DMS53 (cell line): Measurements from ENCODE around the gene OVCH2.
"Not testable (repeated sequence)": the region's sequence is repeated elsewhere in the genome, so short reads cannot be mapped to it uniquely, and the experiment has no call there.

Experiments
- DNase-seq: peaks from one replicate; lab custom pipeline; 2025; lab: John Stamatoyannopoulos, UW

Gene OVCH2, protein sequence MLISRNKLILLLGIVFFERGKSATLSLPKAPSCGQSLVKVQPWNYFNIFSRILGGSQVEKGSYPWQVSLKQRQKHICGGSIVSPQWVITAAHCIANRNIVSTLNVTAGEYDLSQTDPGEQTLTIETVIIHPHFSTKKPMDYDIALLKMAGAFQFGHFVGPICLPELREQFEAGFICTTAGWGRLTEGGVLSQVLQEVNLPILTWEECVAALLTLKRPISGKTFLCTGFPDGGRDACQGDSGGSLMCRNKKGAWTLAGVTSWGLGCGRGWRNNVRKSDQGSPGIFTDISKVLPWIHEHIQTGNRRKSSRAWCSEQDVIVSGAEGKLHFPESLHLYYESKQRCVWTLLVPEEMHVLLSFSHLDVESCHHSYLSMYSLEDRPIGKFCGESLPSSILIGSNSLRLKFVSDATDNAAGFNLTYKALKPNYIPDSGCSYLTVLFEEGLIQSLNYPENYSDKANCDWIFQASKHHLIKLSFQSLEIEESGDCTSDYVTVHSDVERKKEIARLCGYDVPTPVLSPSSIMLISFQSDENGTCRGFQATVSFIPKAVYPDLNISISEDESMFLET

DNA sequence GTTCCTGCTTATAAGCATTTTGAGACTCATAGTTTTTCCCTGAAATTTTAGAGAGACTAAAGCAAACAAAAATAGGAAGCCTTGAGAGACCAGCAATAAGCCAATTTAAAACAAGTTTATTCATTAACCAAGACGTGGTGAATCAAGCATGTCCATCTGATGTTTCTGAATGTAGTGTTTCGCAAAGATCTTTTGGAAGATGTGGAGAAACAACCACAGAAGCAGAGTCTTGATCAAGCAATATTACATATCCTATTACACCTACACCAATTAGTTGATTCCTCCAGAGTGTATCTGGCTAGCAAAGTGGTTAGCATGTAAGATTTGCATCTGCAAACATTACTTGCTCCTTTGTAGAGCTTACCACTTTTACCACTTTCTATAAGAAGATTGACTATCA, at the start of gene OVCH2:
TSS of gene OVCH2 (minus strand) at position 101 of the 400 bp plus-strand sequence. CDS start at position 18, 83 bp downstream.
- no peak for DNase-seq

DNA sequence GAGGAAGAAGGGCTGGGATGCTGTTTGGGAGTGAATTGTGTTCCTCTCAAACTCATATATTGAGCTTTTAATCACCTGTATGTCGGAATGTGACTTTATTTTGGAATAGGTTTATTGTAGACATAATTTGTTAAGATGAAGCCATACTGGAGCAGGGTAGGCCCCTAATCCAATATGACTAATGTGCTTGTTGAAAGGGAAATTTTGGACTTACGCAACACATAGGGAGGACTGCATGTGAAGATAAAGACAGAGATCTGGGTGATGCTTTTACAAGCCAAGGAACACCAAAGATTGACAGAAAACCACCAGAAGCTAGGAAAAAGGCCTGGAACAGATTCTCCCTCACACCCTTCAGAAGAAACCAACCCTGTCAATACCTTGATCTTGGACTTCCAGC, 43.2 kb upstream of the OVCH2 start:
- no peak for DNase-seq

DNA sequence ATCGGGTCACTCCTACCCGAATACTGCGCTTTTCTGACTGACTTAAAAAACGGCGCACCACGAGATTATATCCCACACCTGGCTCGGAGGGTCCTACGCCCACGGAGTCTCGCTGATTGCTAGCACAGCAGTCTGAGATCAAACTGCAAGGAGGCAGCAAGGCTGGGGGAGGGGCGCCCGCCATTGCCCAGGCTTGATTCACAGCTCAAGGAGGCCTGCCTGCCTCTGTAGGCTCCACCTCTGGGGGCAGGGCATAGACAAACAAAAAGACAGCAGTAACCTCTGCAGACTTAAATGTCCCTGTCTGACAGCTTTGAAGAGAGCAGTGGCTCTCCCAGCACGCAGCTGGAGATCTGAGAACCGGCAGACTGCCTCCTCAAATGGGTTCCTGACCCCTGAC, 28.5 kb upstream of the OVCH2 start:
- not testable (repeated sequence) for DNase-seq

DNA sequence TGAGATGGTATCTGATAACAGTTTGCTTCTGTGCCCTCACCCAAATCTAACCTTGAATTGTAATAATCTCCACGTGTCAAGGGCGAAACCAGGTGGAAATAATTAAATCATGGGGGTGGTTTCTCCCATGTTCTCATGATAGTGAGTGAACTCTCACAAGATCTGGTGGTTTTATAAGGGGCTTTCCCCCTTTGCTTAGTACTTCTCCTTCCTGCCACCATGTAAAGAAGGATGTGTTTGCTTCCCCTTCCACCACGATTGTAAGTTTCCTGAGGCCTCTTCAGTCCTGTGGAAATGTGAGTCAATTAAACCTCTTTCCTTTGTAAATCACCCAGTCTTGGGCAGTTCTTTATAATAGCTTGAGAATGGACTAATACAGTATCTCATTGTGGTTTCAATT, 8.5 kb upstream of the OVCH2 start:
- no peak for DNase-seq

GRCh38 chr11:7703740-7704139, 2.5 kb downstream of the OVCH2 start:
- no peak for DNase-seq

- no peak for DNase-seq
Observed at GRCh38 chr11:7696424-7696823, 9.9 kb downstream of the OVCH2 start.

DNA sequence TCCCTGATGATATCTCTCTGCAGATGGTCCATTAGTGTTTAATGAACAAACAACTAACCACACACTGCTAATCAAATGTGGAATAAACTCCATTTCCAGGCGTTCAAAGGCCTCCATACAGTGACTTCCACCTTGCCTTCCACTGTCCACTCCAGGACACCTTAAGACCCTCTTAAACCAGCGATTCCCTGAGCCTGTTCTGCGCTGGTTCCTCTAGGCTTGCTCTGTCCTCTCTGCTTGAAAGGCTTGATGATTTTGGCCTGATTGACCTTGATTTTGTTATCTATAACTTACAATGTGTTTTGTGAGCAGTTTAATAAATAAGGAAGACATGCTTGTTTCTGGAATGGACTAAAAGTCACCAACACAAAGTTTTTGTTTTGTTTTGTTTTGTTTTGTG, 12.0 kb downstream of the OVCH2 start:
- DNase-seq = no peak

- no peak for DNase-seq
Observed at GRCh38 chr11:7692426-7692825, 13.9 kb downstream of the OVCH2 start.

DNA sequence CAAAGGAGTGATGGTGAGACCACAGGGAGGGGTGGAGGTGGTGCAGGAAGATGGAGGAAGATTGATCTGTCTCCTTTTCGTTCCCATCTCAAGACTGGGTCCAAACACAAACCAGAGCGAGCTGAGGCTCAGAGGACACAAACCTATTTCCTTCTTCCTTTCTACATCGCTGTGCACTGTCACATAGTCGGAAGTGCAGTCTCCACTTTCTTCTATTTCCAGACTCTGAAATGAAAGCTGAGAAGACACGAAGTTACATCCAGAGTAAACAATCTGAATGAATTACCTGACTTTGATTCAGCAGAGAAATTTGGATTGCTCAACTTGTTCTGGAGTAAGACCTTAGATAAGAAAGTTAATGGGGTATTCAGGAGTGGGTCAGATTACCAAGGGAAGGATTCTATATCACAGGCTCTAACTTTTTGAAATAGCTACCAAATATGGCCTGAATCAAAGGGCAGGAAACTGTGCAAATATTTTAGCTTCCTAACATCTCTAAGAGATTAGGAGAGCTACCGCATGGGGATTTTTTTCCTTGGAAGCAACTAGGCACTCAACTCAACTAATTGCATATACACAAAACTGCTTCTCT, 14.4 kb downstream of the OVCH2 start:
- no peak for DNase-seq

DNA sequence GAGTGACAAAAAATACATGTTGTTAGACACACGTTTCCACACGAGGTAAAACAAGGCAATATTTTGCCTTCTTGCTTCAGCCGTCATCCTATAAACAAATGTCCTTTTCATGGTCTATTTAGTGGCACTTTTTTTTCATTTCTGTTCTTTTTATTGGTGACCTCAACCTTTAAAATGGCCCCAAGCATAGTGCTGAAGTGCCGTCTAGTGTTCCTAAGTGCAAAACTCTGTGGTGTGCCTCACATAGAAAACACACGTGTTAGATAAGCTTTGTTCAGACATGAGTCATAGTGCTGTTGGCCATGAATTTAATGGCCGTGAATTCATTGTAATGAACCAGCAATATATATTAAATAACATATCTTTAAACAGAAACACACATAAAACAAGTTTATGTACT, 15.6 kb downstream of the OVCH2 start:
- DNase-seq = peak; percentile 49

- peak; percentile 11 for DNase-seq
Observed at GRCh38 chr11:7689239-7689638, 17.0 kb downstream of the OVCH2 start.

DNA sequence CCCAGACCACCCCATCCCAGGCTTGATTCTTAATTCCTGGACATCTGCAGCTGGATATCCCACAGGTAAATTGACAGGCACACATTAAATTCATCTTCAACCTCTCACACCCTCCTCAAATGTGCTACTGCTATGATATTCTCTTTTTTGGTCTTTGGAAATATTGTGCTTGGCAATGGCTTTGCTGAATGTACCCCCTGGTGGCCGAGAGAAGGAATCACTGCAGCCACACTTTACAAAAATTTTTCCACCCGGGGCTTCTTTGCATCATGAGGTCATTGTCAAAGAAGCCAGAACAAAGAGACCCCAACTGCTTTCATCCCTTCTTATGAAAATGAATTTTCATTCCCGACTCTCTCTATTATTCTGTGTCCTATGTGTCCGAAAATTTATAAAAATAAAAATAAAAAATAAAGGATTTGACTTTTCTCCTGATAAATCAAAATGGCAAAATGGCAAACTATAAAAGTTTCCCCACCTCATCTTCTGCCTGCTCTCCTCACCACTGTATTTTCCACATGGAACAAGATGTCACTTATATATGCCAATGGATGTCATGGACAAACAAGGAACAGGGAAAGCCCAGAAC, 17.9 kb downstream of the OVCH2 start:
- DNase-seq = peak; percentile 67

- no peak for DNase-seq
Observed at GRCh38 chr11:7687386-7687785, 18.9 kb downstream of the OVCH2 start.

- DNase-seq = no peak
Observed at GRCh38 chr11:7686761-7687160, 19.5 kb downstream of the OVCH2 start.

DNA sequence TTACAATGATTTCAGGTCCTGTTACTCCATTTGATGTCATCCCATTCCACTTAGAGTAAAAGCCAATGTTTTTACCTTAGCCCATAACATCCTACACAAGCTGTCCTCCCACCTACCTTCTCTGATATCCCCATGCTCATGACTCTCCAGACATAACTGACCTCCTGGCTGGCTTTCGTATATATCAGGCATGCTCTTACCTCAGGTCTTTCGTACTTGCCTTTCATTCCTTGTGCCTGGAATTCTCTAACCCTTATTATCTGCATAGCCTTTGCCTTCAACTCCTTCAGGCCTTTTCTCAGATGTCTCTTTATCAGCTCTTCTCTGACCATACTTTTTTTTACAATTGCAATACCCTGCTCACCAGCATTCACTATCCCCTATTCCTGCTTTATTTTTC, 22.7 kb downstream of the OVCH2 start:
- DNase-seq = no peak

- DNase-seq = no peak
Observed at GRCh38 chr11:7677796-7678201, 28.5 kb downstream of the OVCH2 start.

DNA sequence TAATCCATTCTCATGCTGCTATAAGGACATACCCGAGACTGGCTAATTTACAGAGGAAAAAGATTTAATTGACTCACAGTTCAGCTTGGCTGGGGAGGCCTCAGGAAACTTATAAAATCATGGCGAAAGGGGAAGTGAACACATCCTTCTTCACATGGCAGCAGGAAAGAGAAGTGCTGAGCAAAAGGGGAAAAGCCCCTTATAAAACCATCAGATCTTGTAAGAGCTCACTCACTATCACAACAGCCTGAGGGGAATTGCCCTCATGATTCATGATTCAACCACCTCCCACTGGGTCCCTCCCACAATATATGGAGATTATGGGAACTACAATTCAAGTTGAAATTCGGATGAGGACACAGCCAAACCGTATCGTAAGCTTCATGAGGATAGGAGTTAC, 29.2 kb downstream of the OVCH2 start:
- DNase-seq = no peak

- no peak for DNase-seq
Observed at GRCh38 chr11:7675631-7676030, 30.6 kb downstream of the OVCH2 start.

GRCh38 chr11:7673724-7674434, 32.4 kb downstream of the OVCH2 start:
- peak; percentile 68 for DNase-seq

DNA sequence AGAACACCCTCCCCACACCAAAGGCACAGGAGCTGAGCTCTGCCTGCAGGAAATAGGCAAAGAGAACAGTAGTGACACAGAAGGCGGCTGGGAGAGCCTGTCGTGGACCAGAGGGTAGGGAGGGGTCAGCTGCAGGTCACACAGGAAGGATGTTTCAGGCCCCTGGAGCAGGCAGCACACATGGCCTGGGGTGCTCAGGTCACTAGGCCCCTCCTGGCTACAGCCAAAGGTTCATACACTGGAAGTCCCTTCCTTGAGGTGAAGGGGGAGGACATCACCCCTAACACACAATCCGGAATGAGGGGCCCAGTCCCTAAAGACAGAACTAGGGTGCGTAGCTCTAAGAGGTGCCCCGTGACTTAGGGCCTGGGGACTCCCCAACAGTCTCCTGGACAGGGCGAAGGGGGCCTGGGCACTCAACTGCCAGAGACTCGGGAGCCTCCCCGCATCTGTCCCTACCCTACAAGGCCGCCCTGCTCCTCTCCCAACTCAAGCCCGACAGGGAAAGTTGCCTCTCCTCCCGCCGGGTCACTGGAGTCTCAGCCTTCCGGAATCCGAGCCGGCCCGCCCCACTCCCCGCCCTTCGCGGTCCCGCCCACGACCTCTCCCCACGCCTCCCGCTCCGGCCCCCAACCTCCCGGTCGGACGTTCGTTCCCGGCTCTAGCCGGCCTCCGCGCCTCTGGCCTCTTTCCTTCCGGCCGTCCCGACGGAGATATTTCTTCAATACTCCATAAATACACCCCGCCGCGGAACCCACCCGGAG, 33.1 kb downstream of the OVCH2 start, which contains the start of gene CYB5R2:
TSS of gene CYB5R2 (minus strand) at position 541 of the 764 bp plus-strand sequence. CDS start 675 bp downstream, outside the sequence.
- peak; percentile 84 for DNase-seq

GRCh38 chr11:7672276-7672959, 33.9 kb downstream of the OVCH2 start:
- no peak for DNase-seq
